Lower lobe of right lung (tissue), 2 donors: ENCODE results near the gene UTP20. TPM values are rescaled to one million over a fixed set of nuclear protein-coding genes. Genes with fewer than 3 reads are reported as not detected.

Experiments used
- ATAC-seq, 2 donors: fragments of 200-7000 bp; cut with Tn5 transposase; one replicate each; pipeline ENCODE4 v1.9.1; 2020 to 2022; ENCODE audit warnings: mild to moderate bottlenecking in 2 of 2, moderate library complexity in 2 of 2
- DNase-seq: peaks from one replicate; pipeline ENCODE4 v3.0.0-alpha.2; 2020
- H3K27ac ChIP-seq: fragments of 200-600 bp; one replicate; pipeline ENCODE4 v1.8.0; 2022
- H3K27me3 ChIP-seq: fragments of 200-600 bp; one replicate; pipeline ENCODE4 v1.8.0; 2022; ENCODE audit warnings: low read depth
- H3K36me3 ChIP-seq: fragments of 200-600 bp; one replicate; pipeline ENCODE4 v1.8.0; 2022; ENCODE audit warnings: mild to moderate bottlenecking
- H3K4me1 ChIP-seq: fragments of 200-600 bp; one replicate; pipeline ENCODE4 v1.8.0; 2022
- H3K4me3 ChIP-seq: fragments of 200-600 bp; one replicate; pipeline ENCODE4 v1.8.0; 2022; ENCODE audit warnings: mild to moderate bottlenecking
- H3K9me3 ChIP-seq: fragments of 200-600 bp; one replicate; pipeline ENCODE4 v1.8.0; 2022
- intact Hi-C: fragments of 100-400 bp; cut with DNase I; formaldehyde crosslinking; loops from one replicate; pipeline ENCODE4 v1.11.0; 2022
- total RNA-seq: library from RNA; stranded (reverse); fragmentation: NEBNext Ultra II Directional; extraction: Animal tissue kit (Norgen Biotek cat#: 25700); gene quantifications from one replicate; pipeline ENCODE4 v1.2.1, GENCODE V29; 2021
- TF ChIP-seq, protein P1 (sequence below): fragments of 200-600 bp; IDR thresholded peaks from one replicate; pipeline ENCODE4 v1.8.0; 2022; ENCODE audit warnings: antibody characterized with exemption, mild to moderate bottlenecking
- donor health status: DM: no; HTN: yes; CAD: no; lungs with severe emphysema.

UTP20 gene
- total RNA-seq, 1 donor from 2014 or later, result 16.1 TPM

GRCh38 chr12:101267111-101267510, 12.8 kb upstream of the UTP20 start:
- no peaks in the 10 kb centered on the region for H3K36me3 ChIP-seq

DNA sequence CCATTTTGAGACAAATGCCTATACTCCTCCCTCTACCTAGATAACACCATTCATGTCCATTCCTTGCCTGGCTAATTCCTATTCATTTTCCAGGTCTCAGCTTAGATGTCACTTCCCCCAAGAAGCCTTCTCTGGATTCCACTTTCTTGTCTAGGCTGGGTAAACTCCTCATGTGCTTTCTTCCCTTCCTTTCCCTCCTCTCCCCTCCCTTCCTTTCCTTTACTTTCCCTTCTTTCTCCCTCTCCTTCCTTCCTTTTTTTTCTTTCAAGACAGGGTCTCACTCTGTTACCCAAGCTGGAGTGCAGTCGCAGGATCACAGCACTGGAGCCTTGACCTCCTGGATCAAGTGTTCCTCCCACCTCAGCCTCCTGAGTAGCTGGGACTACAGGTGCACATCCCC, 3.5 kb upstream of the UTP20 start:
- ATAC-seq (no peak), DNase-seq (no peak)
- Histone ChIP-seq H3K27me3 (no peaks in the 10 kb centered on the region), H3K36me3 (no peaks in the 10 kb centered on the region), H3K27ac (no peak overlapping the region), H3K9me3 (no peaks in the 10 kb centered on the region), H3K4me3 (no peak overlapping the region), H3K4me1 (peaks cover 10% of the 10 kb centered on the region)
- TF ChIP-seq, protein P1, sequence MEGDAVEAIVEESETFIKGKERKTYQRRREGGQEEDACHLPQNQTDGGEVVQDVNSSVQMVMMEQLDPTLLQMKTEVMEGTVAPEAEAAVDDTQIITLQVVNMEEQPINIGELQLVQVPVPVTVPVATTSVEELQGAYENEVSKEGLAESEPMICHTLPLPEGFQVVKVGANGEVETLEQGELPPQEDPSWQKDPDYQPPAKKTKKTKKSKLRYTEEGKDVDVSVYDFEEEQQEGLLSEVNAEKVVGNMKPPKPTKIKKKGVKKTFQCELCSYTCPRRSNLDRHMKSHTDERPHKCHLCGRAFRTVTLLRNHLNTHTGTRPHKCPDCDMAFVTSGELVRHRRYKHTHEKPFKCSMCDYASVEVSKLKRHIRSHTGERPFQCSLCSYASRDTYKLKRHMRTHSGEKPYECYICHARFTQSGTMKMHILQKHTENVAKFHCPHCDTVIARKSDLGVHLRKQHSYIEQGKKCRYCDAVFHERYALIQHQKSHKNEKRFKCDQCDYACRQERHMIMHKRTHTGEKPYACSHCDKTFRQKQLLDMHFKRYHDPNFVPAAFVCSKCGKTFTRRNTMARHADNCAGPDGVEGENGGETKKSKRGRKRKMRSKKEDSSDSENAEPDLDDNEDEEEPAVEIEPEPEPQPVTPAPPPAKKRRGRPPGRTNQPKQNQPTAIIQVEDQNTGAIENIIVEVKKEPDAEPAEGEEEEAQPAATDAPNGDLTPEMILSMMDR, result no peak
- intact Hi-C loops, result no loop called here

More at GRCh38 chr12:101267111-101267510, 12.8 kb upstream of the UTP20 start:
- TF ChIP-seq, protein P1, result no peak
- DNase-seq (no peak), ATAC-seq (no peak)
- intact Hi-C loops, result no loop called here
- Histone ChIP-seq H3K4me1 (no peaks in the 10 kb centered on the region), H3K9me3 (no peaks in the 10 kb centered on the region), H3K27ac (no peak overlapping the region), H3K4me3 (no peak overlapping the region), H3K27me3 (peaks cover 4% of the 10 kb centered on the region)

- intact Hi-C loops, result no loop called here
- H3K27ac ChIP-seq, result no peak overlapping the region
- peaks cover 10% of the 10 kb centered on the region for H3K4me1 ChIP-seq
- ATAC-seq (no peak), DNase-seq (no peak)
- H3K36me3 ChIP-seq, result no peaks in the 10 kb centered on the region
- no peak overlapping the region for H3K4me3 ChIP-seq
- H3K9me3 ChIP-seq, result no peaks in the 10 kb centered on the region
- H3K27me3 ChIP-seq, result no peaks in the 10 kb centered on the region
- TF ChIP-seq, protein P1, result no peak
These were observed 2.5 kb upstream of the UTP20 start for GRCh38 chr12:101277443-101277842.

DNA sequence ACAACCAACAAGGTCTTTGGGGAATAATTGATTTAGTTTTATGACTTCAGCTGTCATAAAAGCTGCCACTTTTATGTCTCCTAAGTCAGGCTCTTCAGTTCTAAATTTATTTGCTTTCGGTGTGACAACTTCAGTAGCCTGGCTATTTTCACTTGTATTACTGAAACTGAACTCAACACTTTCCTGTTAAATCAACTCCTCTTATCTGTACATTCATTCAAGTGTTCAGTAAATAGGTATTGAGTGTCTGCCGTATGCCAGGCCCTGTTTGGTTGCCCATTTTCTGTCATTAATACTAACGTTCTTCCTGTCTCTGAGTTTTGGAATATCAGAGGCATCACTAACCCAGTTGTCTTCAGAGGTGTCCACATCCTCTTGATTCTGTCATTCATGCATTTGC, 7.5 kb downstream of the UTP20 start:
- intact Hi-C loops, result no loop called here
- Histone ChIP-seq H3K4me1 (no peaks in the 10 kb centered on the region), H3K36me3 (peaks cover 79% of the 10 kb centered on the region), H3K27ac (no peak overlapping the region), H3K9me3 (no peaks in the 10 kb centered on the region), H3K4me3 (no peak overlapping the region), H3K27me3 (no peaks in the 10 kb centered on the region)
- TF ChIP-seq, protein P1, result no peak
- no peak for DNase-seq
- peak in 1 of 2 donors; percentile 80 for ATAC-seq

DNA sequence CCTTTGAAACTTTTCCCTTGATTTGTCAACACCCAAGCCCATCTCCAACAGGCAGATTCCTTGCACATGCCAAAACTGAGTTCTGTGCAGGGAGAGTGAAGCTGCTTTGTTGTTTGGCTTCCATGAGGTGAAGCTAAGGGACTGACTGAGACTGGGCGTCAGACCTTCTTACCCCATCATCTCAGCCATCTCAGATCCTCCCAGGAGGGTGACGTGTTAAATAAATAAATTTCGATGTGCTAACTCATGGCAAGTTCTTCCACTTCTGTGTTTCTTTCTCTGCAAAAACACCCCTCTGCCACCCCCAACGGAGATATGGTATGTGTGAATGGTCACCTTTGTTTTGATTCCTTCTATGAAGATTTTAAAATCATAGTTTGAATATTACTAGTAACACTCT, 17.8 kb downstream of the UTP20 start:
- Histone ChIP-seq H3K4me1 (no peaks in the 10 kb centered on the region), H3K4me3 (no peak overlapping the region), H3K27ac (no peak overlapping the region), H3K27me3 (no peaks in the 10 kb centered on the region), H3K9me3 (no peaks in the 10 kb centered on the region), H3K36me3 (peaks cover 92% of the 10 kb centered on the region)
- ATAC-seq (no peak), DNase-seq (no peak)
- intact Hi-C loops, result no loop called here
- TF ChIP-seq, protein P1, result no peak

DNA sequence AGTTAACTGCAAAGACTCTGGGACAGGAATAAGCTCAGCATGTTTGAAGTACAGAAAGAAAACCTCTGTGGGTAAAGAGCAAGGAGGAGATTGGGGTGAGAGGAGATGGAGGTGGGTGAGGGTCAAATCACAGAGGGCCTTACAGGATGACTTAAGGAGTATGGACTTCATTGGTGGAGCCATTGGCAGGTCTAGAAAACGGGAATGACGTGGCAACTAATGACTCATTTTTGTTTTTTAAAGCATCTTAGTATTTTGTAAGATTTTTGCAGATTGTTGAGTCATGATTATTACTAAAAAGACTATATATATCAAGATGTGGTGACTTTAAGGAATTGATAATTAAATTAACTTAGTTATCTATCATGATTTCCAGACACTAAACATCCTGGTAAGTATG, 18.5 kb downstream of the UTP20 start:
- DNase-seq (no peak), ATAC-seq (no peak)
- no peaks in the 10 kb centered on the region for H3K9me3 ChIP-seq
- no peak overlapping the region for H3K27ac ChIP-seq
- no peak overlapping the region for H3K4me3 ChIP-seq
- no peaks in the 10 kb centered on the region for H3K4me1 ChIP-seq
- peaks cover 92% of the 10 kb centered on the region for H3K36me3 ChIP-seq
- TF ChIP-seq, protein P1, result no peak
- intact Hi-C loops, result no loop called here
- H3K27me3 ChIP-seq, result no peaks in the 10 kb centered on the region
